ENCODE measurements around the gene PSTPIP1. TPM values are rescaled to one million over a fixed set of nuclear protein-coding genes. Genes with fewer than 3 reads are reported as not detected.

The PSTPIP1 gene
- total and polyA plus RNA-seq, 2 experiments from 2014 or later, result 0.80 to 3.7 TPM

DNA sequence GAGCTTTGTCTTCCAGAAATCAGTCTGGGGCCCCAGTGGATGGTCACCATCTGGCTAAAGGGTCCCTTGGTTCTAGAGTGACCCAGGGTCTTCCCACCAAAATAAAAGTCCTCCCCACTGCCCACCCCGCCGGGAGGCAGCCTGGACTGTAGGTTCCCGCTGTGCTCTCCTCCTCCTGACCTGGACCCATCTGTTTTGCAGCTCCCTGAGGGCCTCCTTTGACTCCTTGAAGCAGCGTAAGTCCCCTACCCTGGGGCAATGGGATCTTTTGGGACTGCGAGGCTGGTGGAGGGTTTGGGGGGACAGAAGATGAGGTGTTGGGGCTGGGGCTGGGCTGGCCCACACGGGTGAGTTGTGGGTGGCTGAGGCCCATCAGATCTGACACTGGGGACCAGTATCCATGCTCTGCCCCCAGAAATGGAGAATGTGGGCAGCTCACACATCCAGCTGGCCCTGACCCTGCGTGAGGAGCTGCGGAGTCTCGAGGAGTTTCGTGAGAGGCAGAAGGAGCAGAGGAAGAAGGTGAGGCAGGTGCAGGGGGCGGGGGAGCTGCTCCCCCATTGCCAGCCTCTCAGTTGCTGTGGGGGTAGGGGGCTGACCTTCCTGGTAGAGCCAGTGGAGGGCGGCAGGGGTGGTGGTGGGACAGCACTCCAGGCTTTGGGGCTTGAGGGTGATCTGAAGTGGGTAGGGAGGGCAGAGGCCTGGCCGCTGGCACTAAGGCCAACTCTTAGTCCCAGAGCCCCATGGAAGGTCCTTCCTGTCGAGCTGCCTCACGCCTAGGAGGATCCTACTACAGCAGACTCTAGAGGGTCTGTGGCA is 30.4 kb downstream of the PSTPIP1 start (continued):
- TF ChIP-seq, protein P1, sequence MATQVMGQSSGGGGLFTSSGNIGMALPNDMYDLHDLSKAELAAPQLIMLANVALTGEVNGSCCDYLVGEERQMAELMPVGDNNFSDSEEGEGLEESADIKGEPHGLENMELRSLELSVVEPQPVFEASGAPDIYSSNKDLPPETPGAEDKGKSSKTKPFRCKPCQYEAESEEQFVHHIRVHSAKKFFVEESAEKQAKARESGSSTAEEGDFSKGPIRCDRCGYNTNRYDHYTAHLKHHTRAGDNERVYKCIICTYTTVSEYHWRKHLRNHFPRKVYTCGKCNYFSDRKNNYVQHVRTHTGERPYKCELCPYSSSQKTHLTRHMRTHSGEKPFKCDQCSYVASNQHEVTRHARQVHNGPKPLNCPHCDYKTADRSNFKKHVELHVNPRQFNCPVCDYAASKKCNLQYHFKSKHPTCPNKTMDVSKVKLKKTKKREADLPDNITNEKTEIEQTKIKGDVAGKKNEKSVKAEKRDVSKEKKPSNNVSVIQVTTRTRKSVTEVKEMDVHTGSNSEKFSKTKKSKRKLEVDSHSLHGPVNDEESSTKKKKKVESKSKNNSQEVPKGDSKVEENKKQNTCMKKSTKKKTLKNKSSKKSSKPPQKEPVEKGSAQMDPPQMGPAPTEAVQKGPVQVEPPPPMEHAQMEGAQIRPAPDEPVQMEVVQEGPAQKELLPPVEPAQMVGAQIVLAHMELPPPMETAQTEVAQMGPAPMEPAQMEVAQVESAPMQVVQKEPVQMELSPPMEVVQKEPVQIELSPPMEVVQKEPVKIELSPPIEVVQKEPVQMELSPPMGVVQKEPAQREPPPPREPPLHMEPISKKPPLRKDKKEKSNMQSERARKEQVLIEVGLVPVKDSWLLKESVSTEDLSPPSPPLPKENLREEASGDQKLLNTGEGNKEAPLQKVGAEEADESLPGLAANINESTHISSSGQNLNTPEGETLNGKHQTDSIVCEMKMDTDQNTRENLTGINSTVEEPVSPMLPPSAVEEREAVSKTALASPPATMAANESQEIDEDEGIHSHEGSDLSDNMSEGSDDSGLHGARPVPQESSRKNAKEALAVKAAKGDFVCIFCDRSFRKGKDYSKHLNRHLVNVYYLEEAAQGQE (IDR thresholded peaks at IDR 0.05; ENCODE audit: unreplicated experiment), result no peak
- TF ChIP-seq, protein P2, sequence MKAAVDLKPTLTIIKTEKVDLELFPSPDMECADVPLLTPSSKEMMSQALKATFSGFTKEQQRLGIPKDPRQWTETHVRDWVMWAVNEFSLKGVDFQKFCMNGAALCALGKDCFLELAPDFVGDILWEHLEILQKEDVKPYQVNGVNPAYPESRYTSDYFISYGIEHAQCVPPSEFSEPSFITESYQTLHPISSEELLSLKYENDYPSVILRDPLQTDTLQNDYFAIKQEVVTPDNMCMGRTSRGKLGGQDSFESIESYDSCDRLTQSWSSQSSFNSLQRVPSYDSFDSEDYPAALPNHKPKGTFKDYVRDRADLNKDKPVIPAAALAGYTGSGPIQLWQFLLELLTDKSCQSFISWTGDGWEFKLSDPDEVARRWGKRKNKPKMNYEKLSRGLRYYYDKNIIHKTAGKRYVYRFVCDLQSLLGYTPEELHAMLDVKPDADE (IDR thresholded peaks at IDR 0.05), result no peak
- TF ChIP-seq JUNB (IDR thresholded peaks at IDR 0.05; ENCODE audit: unreplicated experiment) (no peak), ZNF114 (CRISPR knock-in tag; IDR thresholded peaks at IDR 0.05) (no peak), POLR2AphosphoS5 (IDR thresholded peaks at IDR 0.05; ENCODE audit: low read depth) (no peak), EZH2 (IDR thresholded peaks at IDR 0.05; ENCODE audit: low read depth, unreplicated experiment) (no peak), STAT1 (IDR thresholded peaks at IDR 0.05; ENCODE audit: unreplicated experiment) (no peak), EZH2phosphoT487 (IDR thresholded peaks at IDR 0.05; ENCODE audit: unreplicated experiment) (no peak)
- TF ChIP-seq, protein P3, sequence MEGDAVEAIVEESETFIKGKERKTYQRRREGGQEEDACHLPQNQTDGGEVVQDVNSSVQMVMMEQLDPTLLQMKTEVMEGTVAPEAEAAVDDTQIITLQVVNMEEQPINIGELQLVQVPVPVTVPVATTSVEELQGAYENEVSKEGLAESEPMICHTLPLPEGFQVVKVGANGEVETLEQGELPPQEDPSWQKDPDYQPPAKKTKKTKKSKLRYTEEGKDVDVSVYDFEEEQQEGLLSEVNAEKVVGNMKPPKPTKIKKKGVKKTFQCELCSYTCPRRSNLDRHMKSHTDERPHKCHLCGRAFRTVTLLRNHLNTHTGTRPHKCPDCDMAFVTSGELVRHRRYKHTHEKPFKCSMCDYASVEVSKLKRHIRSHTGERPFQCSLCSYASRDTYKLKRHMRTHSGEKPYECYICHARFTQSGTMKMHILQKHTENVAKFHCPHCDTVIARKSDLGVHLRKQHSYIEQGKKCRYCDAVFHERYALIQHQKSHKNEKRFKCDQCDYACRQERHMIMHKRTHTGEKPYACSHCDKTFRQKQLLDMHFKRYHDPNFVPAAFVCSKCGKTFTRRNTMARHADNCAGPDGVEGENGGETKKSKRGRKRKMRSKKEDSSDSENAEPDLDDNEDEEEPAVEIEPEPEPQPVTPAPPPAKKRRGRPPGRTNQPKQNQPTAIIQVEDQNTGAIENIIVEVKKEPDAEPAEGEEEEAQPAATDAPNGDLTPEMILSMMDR (conservative IDR thresholded peaks at IDR 0.05; ENCODE audit: low read depth in 2 of 2), result no peak

DNA sequence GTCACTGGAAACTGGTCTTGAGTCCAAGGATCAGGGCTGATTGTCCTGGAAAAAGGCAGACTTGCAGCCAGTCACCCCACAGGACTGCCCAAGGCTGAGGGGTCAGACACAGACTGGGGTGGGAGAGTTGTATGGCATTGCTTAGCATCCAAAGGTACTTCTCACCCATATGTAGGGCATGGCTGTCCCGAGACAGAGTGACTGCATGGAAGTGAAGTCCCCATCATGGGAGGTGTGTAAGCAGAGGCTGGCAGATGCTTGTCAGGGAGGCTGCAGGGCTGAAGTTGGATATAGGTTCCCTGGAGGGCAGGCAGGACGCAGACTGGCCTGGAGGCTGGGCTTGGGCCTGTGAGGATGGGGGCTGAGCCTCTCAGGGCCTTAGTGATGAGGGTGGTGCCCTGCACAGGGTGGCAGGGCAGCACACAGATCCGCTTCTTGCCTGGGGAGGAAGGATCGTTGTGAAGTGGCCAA is 31.1 kb downstream of the PSTPIP1 start:
- peaks cover 28% of the 10 kb centered on the region for H3K27me3 Mint-ChIP-seq (ENCODE audit: insufficient read depth, low read depth, poor library complexity)
- Histone ChIP-seq H3K4me1 (ENCODE audit: insufficient read depth) (no peaks in the 10 kb centered on the region; the same call in 1 of the 2 replicates), H3K36me3 (ENCODE audit: insufficient read depth) (no peaks in the 10 kb centered on the region), H3K27me3 (ENCODE audit: insufficient read depth) (0 out of 2 replicates have a peak, but pooled peaks cover 4% of the 10 kb centered on the region), H3K4me3 (no peak overlapping the region), H3K27ac (ENCODE audit: low read depth) (no peak overlapping the region), H3K79me2 (replicated peaks; ENCODE audit: insufficient read depth) (no peaks in the 10 kb centered on the region), H3F3A (replicated peaks; ENCODE audit: low read depth) (no peaks in the 10 kb centered on the region), H2AFZ (no peak overlapping the region), H3K9me2 (ENCODE audit: insufficient read depth) (no peaks in the 10 kb centered on the region), H3K4me2 (no peak overlapping the region), H4K20me1 (replicated peaks; ENCODE audit: insufficient read depth) (no peaks in the 10 kb centered on the region)
- ATAC-seq (no peak), DNase-seq (ENCODE audit: low spot score) (no peak)
- H3K36me3 Mint-ChIP-seq (ENCODE audit: low read depth), result no peaks in the 10 kb centered on the region; the same call in 2 of the 3 replicates
- peaks cover 3% of the 10 kb centered on the region; the same call in 2 of the 3 replicates for H3K4me1 Mint-ChIP-seq
- no peaks in the 10 kb centered on the region; the same call in 2 of the 3 replicates for H3K9me3 Mint-ChIP-seq
- no peak overlapping the region for H3K27ac Mint-ChIP-seq
- no peak overlapping the region for H3K4me3 Mint-ChIP-seq
- TF ChIP-seq, protein P3 (conservative IDR thresholded peaks at IDR 0.05; ENCODE audit: low read depth in 2 of 2), result no peak
- TF ChIP-seq STAT1 (IDR thresholded peaks at IDR 0.05; ENCODE audit: unreplicated experiment), result no peak
- no peak for TF ChIP-seq EZH2 (IDR thresholded peaks at IDR 0.05; ENCODE audit: low read depth, unreplicated experiment)
- TF ChIP-seq ZNF331 (CRISPR knock-in tag; IDR thresholded peaks at IDR 0.05; ENCODE audit: low read depth), result no peak
- no peak for TF ChIP-seq ZNF114 (CRISPR knock-in tag; IDR thresholded peaks at IDR 0.05)
- TF ChIP-seq, protein P1 (IDR thresholded peaks at IDR 0.05; ENCODE audit: unreplicated experiment), result no peak
- no peak for TF ChIP-seq CREB1 (CRISPR knock-in tag; IDR thresholded peaks at IDR 0.05; ENCODE audit: low read depth)
- TF ChIP-seq, protein P2 (IDR thresholded peaks at IDR 0.05), result no peak
- TF ChIP-seq JUNB (IDR thresholded peaks at IDR 0.05; ENCODE audit: unreplicated experiment), result no peak
